CD14-positive monocyte (primary cell): ENCODE results near the gene SIK3. TPM values are rescaled to one million over a fixed set of nuclear protein-coding genes. Genes with fewer than 3 reads are reported as not detected.

Experiments used
- DNase-seq, 3 donors: peaks; one replicate each; pipeline ENCODE4 v3.0.0-alpha.2; 2011 to 2022
- H2AFZ ChIP-seq: 2 replicates; pipeline ENCODE4 v1.6.0; 2012; ENCODE audit warnings: mild to moderate bottlenecking, low read depth, low read length, inconsistent platforms; ENCODE audit not compliant: insufficient read depth, poor library complexity, severe bottlenecking
- H3K27ac ChIP-seq, 2 donors: 1 replicate in 1 of 2; 2 replicates in 1 of 2; pipeline ENCODE4 v1.5.1; 2012 to 2013; ENCODE audit warnings: low read length in 2 of 2, control low read depth in 1 of 2, inconsistent platforms in 1 of 2, low read depth in 1 of 2, mild to moderate bottlenecking in 1 of 2
- H3K27me3 ChIP-seq, 2 donors: one replicate each; pipeline versions ENCODE4 v1.6.0 to v1.6.1; 2011 to 2013; ENCODE audit warnings: low read length in 2 of 2; ENCODE audit not compliant: control insufficient read depth in 2 of 2, insufficient read depth in 2 of 2
- H3K36me3 ChIP-seq, 2 donors: replicated peaks in 1 of 2; 1 replicate in 1 of 2; 2 replicates in 1 of 2; pipeline versions ENCODE4 v1.5.1 to v1.6.1; 2012 to 2013; ENCODE audit warnings: low read length in 2 of 2, control low read depth in 1 of 2, inconsistent platforms in 1 of 2, mild to moderate bottlenecking in 1 of 2; ENCODE audit not compliant: insufficient read depth in 2 of 2, control insufficient read depth in 1 of 2
- H3K4me1 ChIP-seq, 2 donors: 1 replicate in 1 of 2; 2 replicates in 1 of 2; pipeline versions ENCODE4 v1.5.1 to v1.6.1; 2012 to 2013; ENCODE audit warnings: low read length in 2 of 2, control low read depth in 1 of 2, inconsistent platforms in 1 of 2, mild to moderate bottlenecking in 1 of 2, moderate library complexity in 1 of 2; ENCODE audit not compliant: insufficient read depth in 2 of 2, control insufficient read depth in 1 of 2
- H3K4me2 ChIP-seq: replicated peaks from 2 replicates; pipeline ENCODE3; 2012; ENCODE audit warnings: low read length, moderate library complexity, mild to moderate bottlenecking; ENCODE audit not compliant: poor library complexity, severe bottlenecking; ENCODE audit errors: extremely low read depth
- H3K4me3 ChIP-seq, 3 experiments: fragments of 200-600 bp in 1 of 3; sonication (generic) in 1 of 3; replicated peaks in 1 of 3; 1 replicate in 2 of 3; 2 replicates in 1 of 3; pipeline ENCODE4 v1.5.1; 2011 to 2013; ENCODE audit warnings: low read length in 3 of 3, mild to moderate bottlenecking in 3 of 3, control low read depth in 2 of 3, low read depth in 2 of 3, inconsistent platforms in 1 of 3, moderate library complexity in 1 of 3
- H3K79me2 ChIP-seq: 2 replicates; pipeline ENCODE4 v1.6.0; 2012; ENCODE audit warnings: mild to moderate bottlenecking, control low read depth, inconsistent platforms, low read length, moderate library complexity; ENCODE audit not compliant: insufficient read depth
- H3K9ac ChIP-seq: 2 replicates; pipeline ENCODE4 v1.6.0; 2017; ENCODE audit warnings: low read length, mild to moderate bottlenecking; ENCODE audit not compliant: insufficient read depth, poor library complexity, severe bottlenecking
- H3K9me3 ChIP-seq, 2 donors: replicated peaks in 1 of 2; 1 replicate in 1 of 2; 2 replicates in 1 of 2; pipeline versions ENCODE4 v1.5.1 to v1.6.1; 2012 to 2013; ENCODE audit warnings: low read length in 2 of 2, control low read depth in 1 of 2; ENCODE audit not compliant: control insufficient read depth in 1 of 2, insufficient read depth in 1 of 2
- H4K20me1 ChIP-seq: 2 replicates; pipeline ENCODE4 v1.6.0; 2012; ENCODE audit warnings: mild to moderate bottlenecking, low read length, control low read depth, moderate library complexity; ENCODE audit not compliant: insufficient read depth
- H3K27ac Mint-ChIP-seq, 7 donors: one replicate each; pipeline ENCODE4 v1.8.0; 2020; ENCODE audit warnings: mild to moderate bottlenecking in 7 of 7, mixed read lengths in 7 of 7, moderate library complexity in 6 of 7, inconsistent platforms in 2 of 7
- H3K27me3 Mint-ChIP-seq, 3 donors: one replicate each; pipeline ENCODE4 v1.8.0; 2021 to 2022; ENCODE audit warnings: low read depth in 3 of 3, mild to moderate bottlenecking in 3 of 3, mixed read lengths in 3 of 3, moderate library complexity in 3 of 3, inconsistent platforms in 1 of 3
- H3K36me3 Mint-ChIP-seq, 2 donors: one replicate each; pipeline ENCODE4 v1.8.0; 2020; ENCODE audit warnings: mixed read lengths in 2 of 2, inconsistent platforms in 1 of 2, mild to moderate bottlenecking in 1 of 2
- H3K4me1 Mint-ChIP-seq: one replicate; pipeline ENCODE4 v1.8.0; 2020; ENCODE audit warnings: mild to moderate bottlenecking, mixed read lengths
- H3K4me3 Mint-ChIP-seq, 2 donors: one replicate each; pipeline ENCODE4 v1.8.0; 2020; ENCODE audit warnings: mild to moderate bottlenecking in 2 of 2, mixed read lengths in 2 of 2, moderate library complexity in 1 of 2
- H3K9me3 Mint-ChIP-seq, 7 donors: one replicate each; pipeline ENCODE4 v1.8.0; 2020 to 2022; ENCODE audit warnings: mixed read lengths in 7 of 7, mild to moderate bottlenecking in 6 of 7, moderate library complexity in 6 of 7, inconsistent platforms in 2 of 7
- CTCF ChIP-seq: fragments of 200-600 bp; IDR thresholded peaks from one replicate; pipeline ENCODE4 v1.8.0; 2022; ENCODE audit warnings: antibody characterized with exemption, mild to moderate bottlenecking
- WGBS: methylation state at CpG from one replicate; pipeline ENCODE4 v1.1.5; 2013; ENCODE audit warnings: missing lambda C conversion rate; ENCODE audit not compliant: insufficient coverage; 5-methylcytosine and 5-hydroxymethylcytosine counted together
- intact Hi-C, 2 donors: fragments of 100-400 bp; cut with micrococcal nuclease; formaldehyde crosslinking; loops; one replicate each; pipeline versions ENCODE4 v1.15.0 to v1.15.1; 2023
- polyA plus RNA-seq, 3 donors: library from polyadenylated mRNA; depleted of rRNA in 1 of 3; unstranded in 2 of 3; stranded (reverse) in 1 of 3; fragments of 300-500 nt in 2 of 3; fragments of >200 nt in 1 of 3; fragmentation: Illumina TruSeq in 2 of 3; gene quantifications; 1 replicate in 2 of 3; 2 replicates in 1 of 3; pipeline ENCODE4 v1.2.3, GENCODE V29; 2012 to 2021

Gene SIK3
- polyA plus RNA-seq, 3 donors: 18.3 to 142 (median 20.0) TPM

- DNase-seq: no peak
- Histone ChIP-seq H3K27ac (peak overlapping the region in 1 of 2 donors; percentile 81), H2AFZ (no peak overlapping the region), H3K4me1 (peaks cover 42 to 52% of the 10 kb centered on the region in 2 donors), H3K27me3 (no peaks in the 10 kb centered on the region), H3K4me3 (peak overlapping the region in 1 of 3 experiments; percentile 85), H3K9ac (no peak overlapping the region), H3K4me2 (peak overlapping the region; percentile 83), H3K36me3 (peaks cover 0 to 3% of the 10 kb centered on the region in 2 donors), H3K79me2 (peaks cover 83% of the 10 kb centered on the region), H4K20me1 (peaks cover 79% of the 10 kb centered on the region), H3K9me3 (no peaks in the 10 kb centered on the region)
- peaks cover 69% of the 10 kb centered on the region for H3K4me1 Mint-ChIP-seq
- WGBS: 50% methylated on average over 1 of the region's 4 CpGs
- no peaks in the 10 kb centered on the region for H3K27me3 Mint-ChIP-seq
- H3K4me3 Mint-ChIP-seq: peak overlapping the region; percentile 99 to 100
- peaks cover 8 to 9% of the 10 kb centered on the region in 2 donors for H3K36me3 Mint-ChIP-seq
- no peak for TF ChIP-seq CTCF
- H3K27ac Mint-ChIP-seq: peak overlapping the region in 3 of 7 donors; percentile 19 to 99 (median 99)
- peaks cover 0 to 2% (median 0%) of the 10 kb centered on the region in 7 donors for H3K9me3 Mint-ChIP-seq
- intact Hi-C loops: loop anchor here in 1 of 2 donors (5.0 kb wide), 3 partner anchors 92 to 182 kb away; no protein-coding TSS in a partner anchor
Observed at GRCh38 chr11:117094776-117095175, 3.5 kb downstream of the SIK3 start.

- peaks cover 0 to 4% of the 10 kb centered on the region in 2 donors for H3K36me3 ChIP-seq
- no peak overlapping the region for H3K9ac ChIP-seq
- no peak overlapping the region for H3K27ac ChIP-seq
- TF ChIP-seq CTCF: no peak
- peaks cover 67% of the 10 kb centered on the region for H3K4me1 Mint-ChIP-seq
- peak overlapping the region in 1 of 2 donors; percentile 26 for H3K4me3 Mint-ChIP-seq
- peak overlapping the region in 1 of 3 experiments; percentile 7 for H3K4me3 ChIP-seq
- no peaks in the 10 kb centered on the region for H3K27me3 ChIP-seq
- H4K20me1 ChIP-seq: peaks cover 96% of the 10 kb centered on the region
- peak overlapping the region in 3 of 7 donors; percentile 17 to 42 (median 40) for H3K27ac Mint-ChIP-seq
- peaks cover 9 to 16% of the 10 kb centered on the region in 2 donors for H3K36me3 Mint-ChIP-seq
- no peaks in the 10 kb centered on the region for H3K9me3 Mint-ChIP-seq
- no peak for DNase-seq
- H2AFZ ChIP-seq: no peak overlapping the region
- 100% methylated on average over 1 of the region's 5 CpGs for WGBS
- peak overlapping the region; percentile 29 for H3K4me2 ChIP-seq
- no peaks in the 10 kb centered on the region for H3K9me3 ChIP-seq
- H3K4me1 ChIP-seq: peaks cover 35 to 42% of the 10 kb centered on the region in 2 donors
- intact Hi-C loops: no loop called here
- H3K79me2 ChIP-seq: peaks cover 100% of the 10 kb centered on the region
- H3K27me3 Mint-ChIP-seq: peaks cover 0 to 2% (median 0%) of the 10 kb centered on the region in 3 donors
Observed at GRCh38 chr11:117092951-117093590, 5.2 kb downstream of the SIK3 start.
